Stimulated activated CD8-positive, alpha-beta memory T cell treated with anti-CD3 and anti-CD28 coated beads, Interleukin-15, amount 100 ng/mL, for 24 hours (primary cell): ENCODE results near the gene NDUFAF7.
"Not testable (repeated sequence)": the region's sequence is repeated elsewhere in the genome, so short reads cannot be mapped to it uniquely, and the experiment has no call there.

Source experiments
- DNase-seq: peaks from one replicate; pipeline ENCODE4 v3.0.0-alpha.2; 2020; ENCODE audit warnings: low read depth

Gene NDUFAF7

DNA sequence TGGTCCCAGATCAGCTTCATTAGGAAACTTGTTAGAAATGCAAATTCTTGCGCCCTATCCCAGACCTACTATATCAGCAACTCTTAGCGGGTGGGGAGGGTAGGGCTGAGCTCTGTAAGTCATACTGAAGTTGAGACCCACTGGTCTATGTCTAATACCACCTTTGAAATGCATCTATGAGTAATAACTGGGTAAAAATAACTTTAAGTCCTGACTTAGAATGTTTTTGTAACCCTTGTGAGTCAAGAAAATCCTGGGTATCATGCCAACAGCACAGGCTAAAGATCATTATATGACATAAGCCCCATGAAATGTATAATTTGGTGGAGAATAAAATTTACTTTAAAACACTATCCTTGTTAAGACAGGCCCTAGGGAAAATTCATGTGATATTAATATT, 51.7 kb downstream of the NDUFAF7 start:
- DNase-seq = no peak

DNA sequence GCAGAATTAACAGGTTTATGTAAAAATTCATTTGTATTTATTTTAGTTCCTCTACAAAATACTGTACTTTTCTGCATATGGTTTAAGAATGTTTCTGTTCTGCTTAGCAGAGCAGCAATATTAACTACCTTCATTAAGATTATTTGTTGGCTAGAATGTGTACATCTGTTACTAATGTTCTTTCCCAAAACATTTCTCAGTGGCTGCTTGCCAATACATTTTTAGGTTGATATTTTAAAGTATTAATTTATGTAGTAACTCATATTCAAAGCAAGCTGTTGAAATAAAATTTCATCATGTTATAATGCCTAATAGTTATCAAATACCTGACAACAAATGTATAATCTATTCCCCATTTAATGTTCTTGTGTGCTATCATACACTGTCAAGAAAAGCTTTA, 52.9 kb downstream of the NDUFAF7 start:
- no peak for DNase-seq

DNA sequence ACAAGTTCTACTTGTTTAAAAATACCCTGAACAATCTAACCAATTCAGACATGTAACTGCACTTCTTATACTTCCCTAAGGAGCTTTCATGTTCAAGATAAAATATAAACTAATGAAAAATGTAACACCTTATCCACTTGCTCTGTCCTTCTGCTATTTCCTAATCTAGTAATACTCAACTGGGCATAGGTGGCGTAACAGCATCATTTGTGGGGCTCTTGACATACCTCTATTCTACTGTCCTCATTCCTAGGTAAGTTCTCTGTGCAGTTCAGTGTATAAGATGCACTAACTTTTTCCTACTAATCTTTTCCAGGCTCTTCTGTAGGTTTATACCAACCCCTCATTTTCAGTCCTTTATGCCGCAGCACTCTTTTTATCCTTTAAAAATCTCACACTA, 56.5 kb downstream of the NDUFAF7 start:
- no peak for DNase-seq

DNA sequence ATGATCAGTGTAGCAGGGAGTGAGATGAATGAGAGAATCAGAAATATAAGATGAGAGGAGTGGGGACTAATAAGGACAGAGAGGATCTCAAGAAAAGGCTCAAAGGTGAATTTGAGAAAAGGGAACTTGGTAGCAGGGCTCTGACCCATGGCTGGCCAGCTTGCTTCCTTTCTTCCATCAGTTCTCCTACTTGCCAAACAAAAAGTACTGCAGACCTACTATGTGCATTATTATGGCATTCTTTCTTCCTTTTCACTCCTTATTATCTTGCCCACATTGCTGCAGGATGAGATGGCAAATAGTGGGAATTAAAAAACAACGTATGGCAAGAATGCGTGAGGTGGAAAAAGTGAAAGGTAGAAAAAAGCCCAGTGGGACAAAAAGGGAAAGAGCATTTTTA, 60.2 kb downstream of the NDUFAF7 start:
- DNase-seq = no peak

DNA sequence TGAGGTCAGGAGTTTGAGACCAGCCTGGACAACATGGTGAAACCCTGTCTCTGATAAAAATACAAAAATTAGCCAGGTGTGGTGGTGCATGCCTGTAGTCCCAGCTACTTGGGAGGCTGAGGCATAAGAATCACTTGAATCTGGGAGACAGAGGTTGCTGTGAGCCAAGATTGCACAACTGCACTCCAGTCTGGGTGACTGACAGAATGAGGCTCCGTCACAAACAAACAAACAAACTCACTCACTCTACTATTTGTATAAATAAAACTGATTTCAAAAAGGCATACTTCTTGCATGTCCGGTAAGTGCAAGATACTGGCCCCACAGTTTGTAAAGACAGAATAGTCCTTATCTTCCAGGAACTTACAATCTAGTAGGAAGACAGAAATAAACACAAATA, 63.4 kb downstream of the NDUFAF7 start:
- DNase-seq = not testable (repeated sequence)

DNA sequence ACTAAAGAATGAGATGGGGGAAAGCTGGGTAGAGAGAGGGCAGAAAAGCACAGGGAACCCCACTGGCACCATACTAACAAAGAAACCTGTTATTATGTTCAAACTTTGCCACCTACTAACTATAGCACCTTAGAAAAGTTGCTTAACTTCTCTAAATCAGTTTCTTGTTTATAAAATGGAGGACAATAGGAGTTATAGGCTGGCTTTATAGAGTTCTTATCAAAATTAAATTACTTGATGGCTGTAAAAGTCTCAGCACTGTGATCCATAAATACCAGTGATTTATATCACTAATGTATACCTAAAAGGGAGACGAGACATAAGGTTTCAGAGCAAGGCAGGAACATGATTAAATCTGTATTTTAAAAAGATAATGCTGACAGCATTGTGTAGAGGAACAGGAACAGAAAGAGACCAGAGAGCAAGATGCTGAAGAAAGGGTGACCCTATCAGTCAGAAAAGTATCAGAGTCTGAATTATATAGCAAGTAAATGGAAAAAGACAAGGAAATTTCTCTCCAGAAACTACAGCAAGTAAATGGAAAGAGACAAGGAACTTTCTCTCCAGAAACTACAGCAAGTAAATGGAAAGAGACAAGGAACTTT, 64.1 kb downstream of the NDUFAF7 start:
- no peak for DNase-seq

DNA sequence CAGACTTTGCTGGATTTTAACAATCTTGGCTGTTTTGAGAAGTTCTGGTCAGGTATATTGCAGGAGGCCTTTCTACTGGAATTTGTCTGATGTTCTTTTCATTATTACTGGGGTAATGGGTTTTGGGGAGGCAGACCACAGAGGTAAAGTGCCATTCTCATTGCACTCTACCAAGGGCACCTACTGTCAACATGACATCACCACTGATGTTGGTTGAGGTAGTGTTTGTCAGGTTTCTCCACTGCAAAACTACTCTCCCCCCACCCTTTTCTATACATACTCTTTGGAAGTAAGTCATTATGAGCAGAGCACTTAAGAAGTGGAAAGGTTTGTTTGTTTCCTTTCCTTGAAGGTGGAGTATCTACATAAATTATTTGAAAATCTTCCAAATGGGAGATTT, 66.2 kb downstream of the NDUFAF7 start:
- no peak for DNase-seq
